NCI-H1105 (cell line): ENCODE measurements around the gene DOC2A.
A peak's percentile ranks its signal among the peaks of the same experiment; 100 is the strongest.
"Not testable (repeated sequence)": the region's sequence is repeated elsewhere in the genome, so short reads cannot be mapped to it uniquely, and the experiment has no call there.

Experiments
- DNase-seq: peaks from one replicate; lab custom pipeline; 2025; lab: John Stamatoyannopoulos, UW

DOC2A gene

GRCh38 chr16:29972992-29973383 lies 37.8 kb downstream of the DOC2A start:
- DNase-seq: no peak

DNA sequence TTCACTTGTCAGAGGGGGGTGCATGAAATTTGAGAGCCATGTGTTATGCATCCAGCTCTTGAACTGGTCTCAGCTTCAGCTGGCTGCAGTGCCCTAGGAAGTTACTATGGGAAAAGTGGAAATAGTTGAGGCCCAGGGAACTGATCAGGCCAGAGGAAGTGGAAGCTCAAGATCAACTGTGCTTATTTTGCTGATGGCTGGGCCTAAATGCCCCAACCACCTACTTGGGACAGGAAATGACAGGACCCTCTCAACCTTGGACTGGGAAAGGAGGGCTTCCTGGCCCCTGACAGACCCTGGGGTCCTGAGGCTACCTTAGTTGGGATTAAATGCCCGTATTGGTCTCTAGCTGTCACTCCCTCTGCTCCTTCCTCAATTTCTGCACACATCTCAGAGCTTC lies 38.3 kb downstream of the DOC2A start:
- no peak for DNase-seq

- DNase-seq: no peak
Measured at GRCh38 chr16:29971304-29971703, 39.5 kb downstream of the DOC2A start.

- no peak for DNase-seq
Measured at GRCh38 chr16:29968205-29968604, 42.6 kb downstream of the DOC2A start.

DNA sequence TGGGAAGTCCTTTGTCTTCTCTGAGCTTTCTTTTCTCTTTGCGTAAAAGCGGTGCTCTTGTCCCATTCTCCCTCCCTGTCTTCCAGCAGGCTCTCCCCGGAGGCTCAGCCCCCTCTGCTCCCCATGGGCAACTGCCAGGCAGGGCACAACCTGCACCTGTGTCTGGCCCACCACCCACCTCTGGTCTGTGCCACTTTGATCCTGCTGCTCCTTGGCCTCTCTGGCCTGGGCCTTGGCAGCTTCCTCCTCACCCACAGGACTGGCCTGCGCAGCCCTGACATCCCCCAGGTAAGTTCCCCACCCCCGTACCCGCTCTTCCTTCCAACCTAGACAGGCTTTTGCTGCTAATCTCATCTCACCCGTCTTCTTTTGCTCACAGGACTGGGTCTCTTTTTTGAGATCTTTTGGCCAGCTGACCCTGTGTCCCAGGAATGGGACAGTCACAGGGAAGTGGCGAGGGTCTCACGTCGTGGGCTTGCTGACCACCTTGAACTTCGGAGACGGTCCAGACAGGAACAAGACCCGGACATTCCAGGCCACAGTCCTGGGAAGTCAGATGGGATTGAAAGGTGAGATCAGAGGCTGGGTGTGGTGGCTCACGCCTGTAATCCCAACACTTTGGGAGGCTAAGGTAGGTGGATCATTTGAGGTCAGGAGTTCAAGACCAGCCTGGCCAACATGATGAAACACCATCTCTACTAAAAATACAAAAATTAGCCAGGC lies 47.6 kb downstream of the DOC2A start:
- no peak for DNase-seq

- DNase-seq: no peak
Measured at GRCh38 chr16:29962344-29962994, 48.4 kb downstream of the DOC2A start.

DNA sequence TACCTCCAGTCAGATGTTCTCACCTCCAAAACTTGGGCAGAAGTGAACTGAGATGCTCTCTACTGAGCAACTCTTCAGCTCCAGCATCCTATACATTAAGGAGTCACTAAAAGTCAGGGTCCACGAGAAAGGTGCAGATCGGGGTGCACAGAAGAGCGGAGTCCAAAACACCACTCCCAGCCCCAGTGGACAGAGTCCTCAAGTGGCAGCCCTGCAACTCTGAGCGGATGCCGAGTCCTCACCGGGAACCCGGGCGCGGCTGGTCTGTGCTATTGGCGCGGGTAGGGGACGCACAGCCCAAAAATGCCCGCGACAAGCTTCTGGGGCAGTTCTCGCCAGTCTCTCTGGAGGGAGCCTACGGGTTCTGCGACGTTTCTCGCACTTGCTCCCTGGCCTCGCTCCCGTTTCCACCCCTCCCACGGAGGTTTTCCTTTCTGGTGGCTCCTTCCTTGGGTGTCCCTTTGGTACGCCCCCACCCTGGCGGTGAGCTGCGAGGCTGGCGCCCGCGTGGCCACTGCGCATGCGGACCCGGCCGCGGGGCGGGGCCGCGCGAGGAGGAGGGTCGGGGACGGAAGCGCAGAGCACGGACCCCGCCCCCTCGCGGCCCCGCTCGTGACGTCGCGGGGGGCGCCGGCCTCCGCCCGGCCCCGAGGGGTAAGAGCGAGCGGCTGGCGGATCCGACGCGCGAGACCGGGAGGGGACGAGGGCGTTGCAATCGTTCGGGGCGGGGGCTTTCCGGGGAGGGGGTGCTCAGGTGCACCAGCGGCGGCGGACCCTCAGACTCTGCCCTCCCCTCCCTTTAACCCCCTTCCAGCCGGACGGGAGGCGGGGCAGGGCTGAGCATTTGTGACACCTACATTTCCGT lies 49.1 kb downstream of the DOC2A start, which contains the start of gene TMEM219:
Gene TMEM219 (plus strand): TSS at position 601 of the 865 bp plus-strand sequence. CDS start 1,065 bp downstream, outside the sequence.
- DNase-seq: peak; percentile 79

- no peak for DNase-seq
Measured at GRCh38 chr16:29961127-29961478, 49.7 kb downstream of the DOC2A start.

GRCh38 chr16:29959821-29960220 lies 51.0 kb downstream of the DOC2A start:
- DNase-seq: not testable (repeated sequence)

DNA sequence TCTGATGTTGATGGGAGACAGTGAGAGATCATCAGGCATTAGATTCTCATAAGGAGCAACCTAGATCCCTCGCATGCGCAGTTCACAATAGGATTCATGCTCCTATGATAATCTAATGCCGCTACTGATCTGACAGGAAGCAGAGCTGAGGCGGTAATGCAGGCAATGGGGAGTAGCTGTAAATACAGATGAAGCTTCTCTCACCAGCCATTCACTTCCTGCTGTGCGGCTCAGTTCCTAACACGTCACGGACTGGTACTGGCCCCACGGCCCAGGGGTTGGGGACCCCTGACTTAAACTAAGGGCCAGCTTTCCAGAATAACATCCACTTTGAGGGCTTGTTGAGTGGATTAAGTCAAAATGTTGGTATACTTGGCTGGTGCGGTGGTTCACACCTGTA lies 51.5 kb downstream of the DOC2A start:
- no peak for DNase-seq

DNA sequence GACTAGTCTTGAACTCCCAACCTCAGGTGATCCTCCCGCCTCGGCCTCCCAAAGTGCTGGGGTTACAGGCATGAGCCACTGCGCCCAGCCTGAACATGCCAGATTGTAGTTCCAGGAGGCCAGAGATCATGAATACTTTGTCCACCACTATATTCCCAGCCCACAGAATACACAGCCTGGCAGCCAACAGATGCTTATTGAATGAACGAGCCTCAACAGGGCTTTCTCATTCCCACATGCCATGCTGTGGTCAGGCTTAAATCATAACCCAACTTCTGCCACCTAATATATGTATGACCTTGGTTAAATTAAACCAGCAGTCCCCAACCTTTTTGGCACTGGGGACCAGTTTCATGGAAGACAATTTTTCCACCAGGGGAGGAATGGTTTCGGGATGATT lies 52.1 kb downstream of the DOC2A start:
- DNase-seq: no peak
